K562 (cell line): ENCODE measurements around the gene LRRC27. TPM values are rescaled to one million over a fixed set of nuclear protein-coding genes. Genes with fewer than 3 reads are reported as not detected.
A peak's percentile ranks its signal among the peaks of the same experiment; 100 is the strongest.

Experiments used
- BHLHE40 ChIP-seq: IDR thresholded peaks from 2 replicates; pipeline ENCODE4 v1.6.1; 2011; ENCODE audit warnings: low read length, improper control_type of control experiment
- E2F6 ChIP-seq, 2 experiments: IDR thresholded peaks; 2 replicates each; pipeline ENCODE4 v1.6.1; 2011; ENCODE audit warnings: borderline replicate concordance in 1 of 2, control low read depth in 1 of 2, low read depth in 1 of 2, low read length in 1 of 2, mild to moderate bottlenecking in 1 of 2, mixed read lengths in 1 of 2, moderate library complexity in 1 of 2; ENCODE audit not compliant: insufficient read depth in 1 of 2, insufficient read length in 1 of 2, poor library complexity in 1 of 2, severe bottlenecking in 1 of 2; ENCODE audit errors: extremely low read depth in 1 of 2
- ELK3 ChIP-seq: fragments of 450-650 bp; formaldehyde crosslinking; IDR thresholded peaks from 2 replicates; pipeline ENCODE4 v1.4.0; 2020; ENCODE audit warnings: mild to moderate bottlenecking
- HNRNPK ChIP-seq: fragments of 200-400 bp; formaldehyde crosslinking; IDR thresholded peaks from one replicate; pipeline ENCODE4 v1.6.1; 2018; ENCODE audit warnings: mild to moderate bottlenecking, low read depth, low read length; ENCODE audit not compliant: poor library complexity, severe bottlenecking
- L3MBTL2 ChIP-seq: fragments of 450-650 bp; IDR thresholded peaks from 2 replicates; pipeline ENCODE4 v1.6.1; 2016; ENCODE audit warnings: mild to moderate bottlenecking, moderate library complexity
- MTA2 ChIP-seq: fragments of 450-650 bp; IDR thresholded peaks from 2 replicates; pipeline ENCODE4 v1.6.1; 2016; ENCODE audit warnings: low read depth
- RBM22 ChIP-seq: fragments of 200-400 bp; formaldehyde crosslinking; IDR thresholded peaks from 2 replicates; pipeline ENCODE4 v1.6.1; 2018; ENCODE audit warnings: low read length, low read depth; ENCODE audit not compliant: poor library complexity, severe bottlenecking
- SNRNP70 ChIP-seq: fragments of 200-400 bp; formaldehyde crosslinking; optimal IDR thresholded peaks from 2 replicates; pipeline ENCODE3; 2017; ENCODE audit warnings: low read depth, low read length
- ZBTB49 ChIP-seq: sonication (generic); formaldehyde crosslinking; IDR thresholded peaks from 2 replicates; pipeline ENCODE4 v1.8.0; 2022; ENCODE audit warnings: missing genetic modification reagents, mild to moderate bottlenecking, borderline replicate concordance
- ZBTB5 ChIP-seq: fragments of 450-650 bp; IDR thresholded peaks from 2 replicates; pipeline ENCODE4 v1.6.1; 2017; ENCODE audit warnings: antibody characterized with exemption
- ZNF592 ChIP-seq: fragments of 450-650 bp; IDR thresholded peaks from 2 replicates; pipeline ENCODE4 v1.6.1; 2017; ENCODE audit warnings: antibody characterized with exemption, mild to moderate bottlenecking
- polyA plus RNA-seq, 8 experiments: library from polyadenylated mRNA; depleted of rRNA in 4 of 8; stranded (reverse) in 5 of 8; unstranded in 3 of 8; fragments of >200 nt; fragmentation: Nextera tagmentation in 2 of 8; fragmentation: Illumina TruSeq in 1 of 8; extraction: Ambion mirVana in 2 of 8; extraction: Trizol in 1 of 8; gene quantifications; 2 replicates each; pipeline versions ENCODE4 v1.2.1 to v1.2.3, GENCODE V29; 2011 to 2014; ENCODE audit warnings: inconsistent platforms in 1 of 8, missing spikeins in 1 of 8
- total RNA-seq, 7 experiments: library from RNA; depleted of rRNA in 6 of 7; stranded (reverse); fragments of >200 nt in 6 of 7; fragmentation: Illumina TruSeq in 2 of 7; extraction: Trizol in 2 of 7; gene quantifications; 2 replicates each; pipeline versions ENCODE4 v1.2.1 to v1.2.3, GENCODE V29; 2011 to 2021; ENCODE audit warnings: low replicate concordance in 1 of 7

LRRC27 gene
- total and polyA plus RNA-seq, 9 of the 15 experiments (the other 6 are each of a cell fraction or from before 2014, with no cell fraction given): 0.10 to 2.7 (median 1.4) TPM

- TF ChIP-seq ZNF592: 0 out of 2 replicates have a peak, but pooled peaks have one; percentile 46
- no peak for TF ChIP-seq HNRNPK
- no peak for TF ChIP-seq RBM22
- peak; percentile 74 for TF ChIP-seq L3MBTL2
- TF ChIP-seq ELK3: no peak
- no peak for TF ChIP-seq MTA2
- peak; percentile 51 to 73 for TF ChIP-seq E2F6 (IDR thresholded peaks at IDR 0.05; ENCODE audit: borderline replicate concordance in 1 of 2, extremely low read depth in 1 of 2, insufficient read depth in 1 of 2, insufficient read length in 1 of 2, low read depth in 1 of 2, low read length in 1 of 2, poor library complexity in 1 of 2, severe bottlenecking in 1 of 2)
- no peak for TF ChIP-seq ZBTB49 (CRISPR knock-in tag)
- no peak for TF ChIP-seq SNRNP70
- TF ChIP-seq ZBTB5: no peak
- peak; percentile 24; the same call in 1 of the 2 replicates for TF ChIP-seq BHLHE40
Observed at GRCh38 chr10:132308587-132309470, 23.2 kb upstream of the LRRC27 start (continued).
